Panc1 (cell line): Measurements from ENCODE around the gene POTEI.
"Not testable (repeated sequence)": the region's sequence is repeated elsewhere in the genome, so short reads cannot be mapped to it uniquely, and the experiment has no call there.

Experiments used
- TCF7L2 ChIP-seq: IDR thresholded peaks from 2 replicates; pipeline ENCODE4 v1.6.1; 2011; ENCODE audit warnings: mild to moderate bottlenecking, low read depth, low read length, inconsistent platforms
- TF ChIP-seq, protein P1 (sequence below): fragments of 450-650 bp; IDR thresholded peaks from 2 replicates; pipeline ENCODE4 v1.5.1; 2017; ENCODE audit warnings: mild to moderate bottlenecking
- TF ChIP-seq, protein P2 (sequence below), 2 experiments: IDR thresholded peaks; 2 replicates each; pipeline ENCODE4 v1.6.1; 2011 to 2012; ENCODE audit warnings: low read depth in 2 of 2, control low read depth in 1 of 2, low read length in 1 of 2, mild to moderate bottlenecking in 1 of 2, moderate library complexity in 1 of 2; ENCODE audit not compliant: insufficient read depth in 1 of 2

DNA sequence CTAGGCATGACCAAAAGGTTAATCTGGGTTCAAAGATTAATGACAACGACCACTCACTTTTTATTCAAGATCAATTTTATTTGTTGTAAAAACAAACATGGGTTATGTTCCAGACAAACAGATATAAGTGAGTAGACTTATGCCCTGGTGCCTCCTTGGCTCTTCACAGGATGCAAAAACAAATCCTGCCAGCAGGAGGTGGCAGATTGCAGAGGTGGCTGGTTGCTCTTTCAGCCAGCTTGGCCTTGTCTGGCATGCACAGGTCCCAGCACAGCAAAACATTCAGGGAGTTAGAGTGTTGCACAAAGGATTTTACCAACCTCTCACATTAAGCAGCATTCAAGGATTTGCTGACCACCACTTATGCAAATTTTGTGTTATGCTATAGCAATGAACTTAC is 92.4 kb downstream of the POTEI start:
- not testable (repeated sequence) for TF ChIP-seq TCF7L2
- TF ChIP-seq, protein P1, sequence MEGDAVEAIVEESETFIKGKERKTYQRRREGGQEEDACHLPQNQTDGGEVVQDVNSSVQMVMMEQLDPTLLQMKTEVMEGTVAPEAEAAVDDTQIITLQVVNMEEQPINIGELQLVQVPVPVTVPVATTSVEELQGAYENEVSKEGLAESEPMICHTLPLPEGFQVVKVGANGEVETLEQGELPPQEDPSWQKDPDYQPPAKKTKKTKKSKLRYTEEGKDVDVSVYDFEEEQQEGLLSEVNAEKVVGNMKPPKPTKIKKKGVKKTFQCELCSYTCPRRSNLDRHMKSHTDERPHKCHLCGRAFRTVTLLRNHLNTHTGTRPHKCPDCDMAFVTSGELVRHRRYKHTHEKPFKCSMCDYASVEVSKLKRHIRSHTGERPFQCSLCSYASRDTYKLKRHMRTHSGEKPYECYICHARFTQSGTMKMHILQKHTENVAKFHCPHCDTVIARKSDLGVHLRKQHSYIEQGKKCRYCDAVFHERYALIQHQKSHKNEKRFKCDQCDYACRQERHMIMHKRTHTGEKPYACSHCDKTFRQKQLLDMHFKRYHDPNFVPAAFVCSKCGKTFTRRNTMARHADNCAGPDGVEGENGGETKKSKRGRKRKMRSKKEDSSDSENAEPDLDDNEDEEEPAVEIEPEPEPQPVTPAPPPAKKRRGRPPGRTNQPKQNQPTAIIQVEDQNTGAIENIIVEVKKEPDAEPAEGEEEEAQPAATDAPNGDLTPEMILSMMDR = not testable (repeated sequence)
- TF ChIP-seq, protein P2, sequence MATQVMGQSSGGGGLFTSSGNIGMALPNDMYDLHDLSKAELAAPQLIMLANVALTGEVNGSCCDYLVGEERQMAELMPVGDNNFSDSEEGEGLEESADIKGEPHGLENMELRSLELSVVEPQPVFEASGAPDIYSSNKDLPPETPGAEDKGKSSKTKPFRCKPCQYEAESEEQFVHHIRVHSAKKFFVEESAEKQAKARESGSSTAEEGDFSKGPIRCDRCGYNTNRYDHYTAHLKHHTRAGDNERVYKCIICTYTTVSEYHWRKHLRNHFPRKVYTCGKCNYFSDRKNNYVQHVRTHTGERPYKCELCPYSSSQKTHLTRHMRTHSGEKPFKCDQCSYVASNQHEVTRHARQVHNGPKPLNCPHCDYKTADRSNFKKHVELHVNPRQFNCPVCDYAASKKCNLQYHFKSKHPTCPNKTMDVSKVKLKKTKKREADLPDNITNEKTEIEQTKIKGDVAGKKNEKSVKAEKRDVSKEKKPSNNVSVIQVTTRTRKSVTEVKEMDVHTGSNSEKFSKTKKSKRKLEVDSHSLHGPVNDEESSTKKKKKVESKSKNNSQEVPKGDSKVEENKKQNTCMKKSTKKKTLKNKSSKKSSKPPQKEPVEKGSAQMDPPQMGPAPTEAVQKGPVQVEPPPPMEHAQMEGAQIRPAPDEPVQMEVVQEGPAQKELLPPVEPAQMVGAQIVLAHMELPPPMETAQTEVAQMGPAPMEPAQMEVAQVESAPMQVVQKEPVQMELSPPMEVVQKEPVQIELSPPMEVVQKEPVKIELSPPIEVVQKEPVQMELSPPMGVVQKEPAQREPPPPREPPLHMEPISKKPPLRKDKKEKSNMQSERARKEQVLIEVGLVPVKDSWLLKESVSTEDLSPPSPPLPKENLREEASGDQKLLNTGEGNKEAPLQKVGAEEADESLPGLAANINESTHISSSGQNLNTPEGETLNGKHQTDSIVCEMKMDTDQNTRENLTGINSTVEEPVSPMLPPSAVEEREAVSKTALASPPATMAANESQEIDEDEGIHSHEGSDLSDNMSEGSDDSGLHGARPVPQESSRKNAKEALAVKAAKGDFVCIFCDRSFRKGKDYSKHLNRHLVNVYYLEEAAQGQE (IDR thresholded peaks at IDR 0.05; ENCODE audit: insufficient read depth in 1 of 2, low read depth in 2 of 2, low read length in 1 of 2) = not testable (repeated sequence)
